Small intestine (tissue), 7 donors: Measurements from ENCODE around the gene ERCC1. TPM values are rescaled to one million over a fixed set of nuclear protein-coding genes. Genes with fewer than 3 reads are reported as not detected.

ENCODE experiments used
- DNase-seq, 2 donors: peaks; one replicate each; pipeline versions ENCODE4 v3.0.0 to v3.0.0-alpha.2; 2013
- FAIRE-seq: peaks from 2 replicates; lab custom pipeline; 2012; peaks lifted over from hg19 to GRCh38; lab: Jason Lieb, UNC
- H3K27ac ChIP-seq, 3 donors: one replicate each; pipeline ENCODE4 v1.5.1; 2013; ENCODE audit warnings: low read length in 2 of 3, mild to moderate bottlenecking in 2 of 3, control low read depth in 1 of 3, inconsistent platforms in 1 of 3, low read depth in 1 of 3, moderate library complexity in 1 of 3
- H3K27me3 ChIP-seq, 3 donors: one replicate each; pipeline ENCODE4 v1.6.1; 2013; ENCODE audit warnings: low read length in 3 of 3, inconsistent platforms in 1 of 3; ENCODE audit not compliant: control insufficient read depth in 3 of 3, insufficient read depth in 3 of 3
- H3K36me3 ChIP-seq, 3 donors: one replicate each; pipeline ENCODE4 v1.6.1; 2013; ENCODE audit warnings: low read length in 3 of 3, inconsistent platforms in 1 of 3, low read depth in 1 of 3, mild to moderate bottlenecking in 1 of 3, moderate library complexity in 1 of 3; ENCODE audit not compliant: control insufficient read depth in 3 of 3, insufficient read depth in 2 of 3
- H3K4me1 ChIP-seq, 3 donors: one replicate each; pipeline ENCODE4 v1.6.1; 2013; ENCODE audit warnings: low read length in 2 of 3, inconsistent platforms in 1 of 3, low read depth in 1 of 3, mild to moderate bottlenecking in 1 of 3, moderate library complexity in 1 of 3; ENCODE audit not compliant: control insufficient read depth in 3 of 3, insufficient read depth in 2 of 3
- H3K4me3 ChIP-seq, 3 donors: one replicate each; pipeline ENCODE4 v1.5.1; 2013; ENCODE audit warnings: low read length in 3 of 3, control low read depth in 1 of 3, inconsistent platforms in 1 of 3, low read depth in 1 of 3, mild to moderate bottlenecking in 1 of 3, moderate library complexity in 1 of 3
- H3K9me3 ChIP-seq, 2 donors: one replicate each; pipeline ENCODE4 v1.6.1; 2013; ENCODE audit warnings: low read depth in 1 of 2, low read length in 1 of 2; ENCODE audit not compliant: control insufficient read depth in 2 of 2, insufficient read depth in 1 of 2
- WGBS, 3 donors: extraction: QIAGEN DNeasy Blood & Tissue Kit; methylation state at CpG; one replicate each; pipeline ENCODE4 v1.1.7; 2013; 5-methylcytosine and 5-hydroxymethylcytosine counted together
- polyA plus RNA-seq, 4 donors: library from polyadenylated mRNA; stranded (reverse) in 3 of 4; unstranded in 1 of 4; fragments of 200-250 nt in 3 of 4; fragments of 120-200 nt in 1 of 4; gene quantifications; one replicate each; pipeline versions ENCODE4 v1.2.1 to v1.2.3, GENCODE V29; 2013
- donor health status: healthy with polysubstance abuse.
- donor health status: control.
- donor health status: control.
- donor health status: Bipolar disorder and iron deficiency.
- donor health status: healthy.

Gene ERCC1
- polyA plus RNA-seq, 4 donors: 30.3 to 55.0 (median 37.5) TPM

- DNase-seq (no peak), FAIRE-seq (no peak)
- no peaks in the 10 kb centered on the region for H3K9me3 ChIP-seq
- peaks cover 0 to 30% (median 0%) of the 10 kb centered on the region in 3 donors for H3K36me3 ChIP-seq
- H3K27ac ChIP-seq: no peak overlapping the region
- no peaks in the 10 kb centered on the region for H3K4me1 ChIP-seq
- 93 to 98% (median 94%) methylated on average over 11 of the region's 11 CpGs for WGBS, 3 donors
- H3K4me3 ChIP-seq: no peak overlapping the region
- no peaks in the 10 kb centered on the region for H3K27me3 ChIP-seq
Observed at GRCh38 chr19:45368737-45369340, 54.9 kb downstream of the ERCC1 start.

- FAIRE-seq (no peak), DNase-seq (no peak)
- Histone ChIP-seq H3K27me3 (no peaks in the 10 kb centered on the region), H3K9me3 (no peaks in the 10 kb centered on the region), H3K36me3 (peaks cover 0 to 36% (median 3%) of the 10 kb centered on the region in 3 donors), H3K4me1 (no peaks in the 10 kb centered on the region), H3K4me3 (no peak overlapping the region), H3K27ac (no peak overlapping the region)
- 94 to 98% (median 96%) methylated on average over 4 of the region's 4 CpGs for WGBS, 3 donors
Observed at GRCh38 chr19:45368127-45368526, 55.6 kb downstream of the ERCC1 start.

- Histone ChIP-seq H3K4me3 (no peak overlapping the region), H3K27me3 (no peaks in the 10 kb centered on the region), H3K36me3 (peaks cover 2 to 58% (median 6%) of the 10 kb centered on the region in 3 donors), H3K27ac (no peak overlapping the region), H3K9me3 (no peaks in the 10 kb centered on the region), H3K4me1 (no peaks in the 10 kb centered on the region)
- no peak for FAIRE-seq
- no peak for DNase-seq
- WGBS, 3 donors: 85 to 92% (median 86%) methylated on average over 12 of the region's 12 CpGs
Observed at GRCh38 chr19:45364696-45365095, 59.0 kb downstream of the ERCC1 start.

GRCh38 chr19:45363861-45364459 lies 59.8 kb downstream of the ERCC1 start:
- WGBS, 3 donors: 90 to 93% (median 92%) methylated on average over 37 to 44 of the region's 44 CpGs
- no peaks in the 10 kb centered on the region for H3K9me3 ChIP-seq
- no peak overlapping the region for H3K27ac ChIP-seq
- FAIRE-seq (no peak), DNase-seq (no peak)
- no peak overlapping the region for H3K4me3 ChIP-seq
- H3K4me1 ChIP-seq: no peaks in the 10 kb centered on the region
- peaks cover 2 to 63% (median 6%) of the 10 kb centered on the region in 3 donors for H3K36me3 ChIP-seq
- H3K27me3 ChIP-seq: no peaks in the 10 kb centered on the region

GRCh38 chr19:45362291-45362690 lies 61.4 kb downstream of the ERCC1 start:
- Histone ChIP-seq H3K36me3 (peaks cover 2 to 68% (median 6%) of the 10 kb centered on the region in 3 donors), H3K4me1 (no peaks in the 10 kb centered on the region), H3K27me3 (no peaks in the 10 kb centered on the region), H3K27ac (no peak overlapping the region), H3K9me3 (no peaks in the 10 kb centered on the region), H3K4me3 (no peak overlapping the region)
- FAIRE-seq (no peak), DNase-seq (no peak)
- 89 to 92% (median 92%) methylated on average over 16 of the region's 16 CpGs for WGBS, 3 donors

- Histone ChIP-seq H3K27ac (no peak overlapping the region), H3K9me3 (no peaks in the 10 kb centered on the region), H3K27me3 (no peaks in the 10 kb centered on the region), H3K36me3 (peaks cover 2 to 74% (median 6%) of the 10 kb centered on the region in 3 donors), H3K4me3 (no peak overlapping the region), H3K4me1 (no peaks in the 10 kb centered on the region)
- FAIRE-seq (no peak), DNase-seq (no peak)
- WGBS, 3 donors: 92 to 94% (median 93%) methylated on average over 14 of the region's 14 CpGs
Observed at GRCh38 chr19:45361608-45362007, 62.1 kb downstream of the ERCC1 start.

- Histone ChIP-seq H3K27ac (no peak overlapping the region), H3K4me1 (no peaks in the 10 kb centered on the region), H3K9me3 (peaks cover 0 to 3% of the 10 kb centered on the region in 2 donors), H3K27me3 (no peaks in the 10 kb centered on the region), H3K4me3 (no peak overlapping the region), H3K36me3 (peaks cover 2 to 77% (median 4%) of the 10 kb centered on the region in 3 donors)
- no peak for FAIRE-seq
- WGBS, 3 donors: 88 to 95% (median 90%) methylated on average over 12 of the region's 12 CpGs
- DNase-seq: no peak
Observed at GRCh38 chr19:45358213-45358792, 65.4 kb downstream of the ERCC1 start.

- peaks cover 0 to 78% (median 2%) of the 10 kb centered on the region in 3 donors for H3K36me3 ChIP-seq
Observed at GRCh38 chr19:45357445-45357783, 66.3 kb downstream of the ERCC1 start.

More at GRCh38 chr19:45357445-45357783, 66.3 kb downstream of the ERCC1 start:
- H3K27ac ChIP-seq: no peak overlapping the region
- no peak for FAIRE-seq
- WGBS, 3 donors: 91 to 96% (median 92%) methylated on average over 10 to 11 of the region's 11 CpGs
- no peaks in the 10 kb centered on the region for H3K4me1 ChIP-seq
- DNase-seq: no peak
- H3K4me3 ChIP-seq: no peak overlapping the region
- no peaks in the 10 kb centered on the region for H3K27me3 ChIP-seq
- H3K9me3 ChIP-seq: peaks cover 0 to 3% of the 10 kb centered on the region in 2 donors
